Skin epidermis (tissue), 12 donors: ENCODE data around the gene ACSF3.

Experiments
- H3K27ac ChIP-seq, 21 experiments: fragments of 200-600 bp; sonication (generic) in 11 of 21; one replicate each; pipeline ENCODE4 v1.5.0; 2020; ENCODE audit warnings: mild to moderate bottlenecking in 3 of 21, inconsistent platforms in 2 of 21, moderate library complexity in 2 of 21
- H3K4me3 ChIP-seq, 7 experiments: fragments of 200-600 bp; sonication (generic) in 2 of 7; one replicate each; pipeline ENCODE4 v1.5.0; 2020; ENCODE audit warnings: inconsistent platforms in 2 of 7, mild to moderate bottlenecking in 2 of 7, moderate library complexity in 1 of 7

The ACSF3 gene

DNA sequence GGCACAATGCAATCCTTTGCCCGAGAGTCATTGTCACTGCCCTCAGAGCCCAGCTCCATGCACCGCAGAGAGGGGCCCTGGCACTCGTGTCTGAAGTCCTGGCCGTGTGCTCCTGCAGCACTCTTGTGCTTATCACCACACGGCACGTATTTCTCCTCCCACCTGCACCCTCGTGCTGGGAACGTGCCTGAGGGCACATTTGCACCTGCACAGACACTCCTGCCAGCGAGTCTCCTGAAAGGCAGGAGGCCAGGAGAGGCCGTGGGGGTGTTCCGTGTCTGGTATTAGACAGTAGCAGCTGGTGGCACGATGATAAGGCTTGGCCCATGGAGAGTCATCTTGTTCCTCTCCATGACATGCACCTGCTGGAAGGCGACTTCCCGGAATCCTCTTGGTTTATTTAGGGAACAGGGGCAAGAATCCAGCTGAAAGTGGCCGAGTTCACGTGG is 3.4 kb upstream of the ACSF3 start:
- no peak overlapping the region for H3K27ac ChIP-seq
- H3K4me3 ChIP-seq, result no peak overlapping the region

DNA sequence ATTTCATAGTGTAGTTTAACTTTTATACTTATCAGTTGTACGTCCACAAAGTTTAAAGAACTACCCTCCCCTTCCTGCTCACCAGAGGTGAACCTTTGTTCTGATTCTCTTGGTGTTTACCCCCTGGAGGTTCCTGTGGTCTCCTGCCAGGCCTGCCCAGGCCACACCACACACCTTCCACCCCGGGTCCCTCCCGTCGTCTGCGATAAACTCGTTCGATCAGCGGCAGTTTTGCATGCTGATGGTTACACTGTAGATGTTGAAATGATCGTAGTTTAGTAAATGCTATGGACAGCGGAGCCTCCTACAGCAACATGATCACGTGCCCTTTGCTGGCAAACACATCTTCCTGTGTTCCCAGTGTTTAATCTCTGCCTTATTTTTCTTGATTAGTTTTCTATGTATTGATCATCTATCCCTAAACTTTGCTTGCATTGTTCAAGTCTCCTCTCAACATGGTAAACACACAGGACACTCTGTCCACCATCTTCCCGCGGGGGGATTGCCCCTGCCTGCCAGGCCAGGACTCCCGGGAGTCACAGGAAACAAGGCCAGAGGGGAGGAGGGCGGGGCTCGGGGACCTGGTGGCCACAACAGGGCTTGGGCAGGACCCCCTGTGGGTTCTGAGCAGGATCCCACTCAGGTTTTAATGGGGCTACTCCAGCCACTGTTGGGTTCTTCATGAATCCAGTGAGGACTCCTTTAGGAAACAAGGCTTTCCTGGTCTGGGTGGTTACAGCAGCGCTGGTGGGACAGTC is 2.8 kb upstream of the ACSF3 start:
- Histone ChIP-seq H3K27ac (no peak overlapping the region), H3K4me3 (no peak overlapping the region)

DNA sequence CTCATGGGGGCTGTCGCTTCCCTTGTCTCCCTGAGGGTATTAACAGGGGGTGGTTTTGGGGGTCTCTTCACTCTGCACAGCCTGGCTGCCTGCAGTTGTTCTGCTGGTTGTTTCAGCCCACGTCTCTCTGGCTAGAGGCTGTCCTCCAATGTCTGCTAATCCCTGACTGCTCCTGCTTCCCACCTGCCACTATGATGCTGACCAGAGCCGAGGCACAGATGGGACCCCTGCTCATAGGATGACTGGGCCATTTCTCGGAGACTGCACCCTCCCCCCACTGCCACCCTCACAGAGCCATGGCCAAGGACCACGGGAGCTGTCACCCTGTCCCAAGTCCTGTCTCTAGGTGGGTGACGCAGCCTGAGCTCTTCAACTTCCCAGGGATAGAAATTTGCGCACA is 1.6 kb upstream of the ACSF3 start:
- H3K27ac ChIP-seq, result no peak overlapping the region

DNA sequence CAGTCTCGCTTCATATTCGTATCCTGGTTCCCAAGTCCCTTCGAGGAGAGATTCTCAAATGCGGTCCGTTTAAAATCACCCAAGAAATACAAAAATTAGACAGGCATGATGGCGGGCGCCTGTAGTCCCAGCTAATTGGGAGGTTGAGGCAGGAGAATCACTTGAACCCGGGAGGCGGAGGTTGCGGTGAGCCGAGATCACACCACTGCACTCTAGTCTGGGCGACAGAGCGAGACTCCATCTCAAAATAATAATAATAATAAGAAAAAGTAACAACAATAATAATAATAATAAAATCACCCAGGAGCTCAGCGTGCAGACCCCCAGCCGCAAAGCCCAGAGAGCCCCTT is 425 bp upstream of the ACSF3 start:
- peak overlapping the region; percentile 45 to 89 (median 79) for H3K27ac ChIP-seq
- peak overlapping the region; percentile 67 to 87 (median 81) for H3K4me3 ChIP-seq

More for the DNA sequence above, 1.6 kb upstream of the ACSF3 start:
- H3K4me3 ChIP-seq, result no peak overlapping the region

DNA sequence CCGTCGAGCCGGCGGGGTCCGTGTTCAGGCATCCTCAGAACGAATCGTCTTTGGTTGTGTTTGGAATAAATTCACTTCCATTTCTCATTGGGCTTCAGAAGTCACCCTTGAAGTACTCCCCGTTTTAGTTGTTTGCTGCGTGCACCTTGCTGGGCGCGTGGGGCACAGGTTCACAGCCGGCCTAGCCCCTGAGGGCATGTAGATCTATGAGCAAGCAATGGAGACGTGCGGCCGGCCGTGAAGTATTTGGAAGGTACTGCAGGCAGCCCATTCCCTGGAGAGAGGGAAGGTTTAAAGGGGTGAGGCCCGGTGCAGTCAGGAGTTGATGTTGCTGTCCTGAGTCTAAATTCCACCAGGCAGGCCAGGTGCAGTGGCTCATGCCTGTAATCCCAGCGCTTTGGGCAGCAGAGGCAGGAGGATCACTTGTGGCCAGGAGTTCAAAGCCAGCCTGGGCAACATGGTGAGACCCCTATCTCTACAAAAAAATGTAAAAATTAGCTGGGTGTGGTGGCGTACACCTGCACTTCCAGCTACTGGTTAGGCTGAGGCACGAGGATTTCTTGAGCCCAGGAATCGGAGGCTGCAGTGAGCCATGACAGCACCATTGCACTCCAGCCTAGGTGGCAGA is 714 bp downstream of the ACSF3 start:
- Histone ChIP-seq H3K4me3 (peak overlapping the region; percentile 67 to 87 (median 81)), H3K27ac (peak overlapping the region; percentile 25 to 89 (median 77))

DNA sequence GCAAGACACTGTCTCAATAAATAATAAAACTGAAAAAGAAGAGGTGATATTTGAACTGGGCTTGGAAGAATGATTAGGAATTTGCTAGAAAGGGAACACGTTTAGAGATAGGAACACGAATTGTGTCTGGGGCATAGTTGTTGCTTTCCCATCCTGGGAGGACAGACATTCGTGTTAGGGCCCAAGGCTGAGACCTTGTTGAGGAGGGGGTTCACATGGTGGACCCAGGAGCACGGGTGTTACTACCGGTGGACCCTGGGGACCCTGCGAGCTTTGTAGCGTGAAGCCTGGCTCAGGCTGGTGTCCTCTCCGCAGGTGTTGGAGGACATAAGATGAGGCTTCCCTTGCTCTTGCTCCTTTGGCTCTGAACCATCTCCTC is 1.2 kb downstream of the ACSF3 start:
- H3K27ac ChIP-seq, result peak overlapping the region in 1 of 21 experiments; percentile 89
- H3K4me3 ChIP-seq, result peak overlapping the region in 3 of 7 experiments; percentile 67 to 87 (median 87)

DNA sequence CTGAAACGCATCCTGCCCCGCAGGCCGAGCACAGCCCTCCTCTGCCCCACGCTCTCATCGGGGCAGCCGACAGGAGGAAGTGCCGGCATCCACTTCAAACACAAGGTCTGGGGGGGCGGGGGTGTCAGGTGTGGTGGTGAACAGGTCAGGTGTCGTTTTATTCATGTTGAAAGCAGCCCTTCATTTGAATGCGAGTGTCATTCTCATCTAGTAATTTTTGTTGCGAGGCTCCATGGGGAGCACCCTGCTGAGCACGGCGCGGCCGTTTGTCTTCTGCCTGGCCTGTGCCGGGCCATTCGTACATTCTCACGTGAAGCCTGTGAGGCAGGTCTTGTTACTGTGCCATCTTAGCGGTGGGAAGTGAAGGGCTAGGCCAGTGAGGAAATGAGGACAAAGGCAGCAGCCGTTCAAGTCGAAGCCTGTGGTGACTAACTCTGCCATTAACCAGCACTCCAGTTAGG is 1.9 kb downstream of the ACSF3 start:
- Histone ChIP-seq H3K27ac (peak overlapping the region in 1 of 21 experiments; percentile 29), H3K4me3 (no peak overlapping the region)

DNA sequence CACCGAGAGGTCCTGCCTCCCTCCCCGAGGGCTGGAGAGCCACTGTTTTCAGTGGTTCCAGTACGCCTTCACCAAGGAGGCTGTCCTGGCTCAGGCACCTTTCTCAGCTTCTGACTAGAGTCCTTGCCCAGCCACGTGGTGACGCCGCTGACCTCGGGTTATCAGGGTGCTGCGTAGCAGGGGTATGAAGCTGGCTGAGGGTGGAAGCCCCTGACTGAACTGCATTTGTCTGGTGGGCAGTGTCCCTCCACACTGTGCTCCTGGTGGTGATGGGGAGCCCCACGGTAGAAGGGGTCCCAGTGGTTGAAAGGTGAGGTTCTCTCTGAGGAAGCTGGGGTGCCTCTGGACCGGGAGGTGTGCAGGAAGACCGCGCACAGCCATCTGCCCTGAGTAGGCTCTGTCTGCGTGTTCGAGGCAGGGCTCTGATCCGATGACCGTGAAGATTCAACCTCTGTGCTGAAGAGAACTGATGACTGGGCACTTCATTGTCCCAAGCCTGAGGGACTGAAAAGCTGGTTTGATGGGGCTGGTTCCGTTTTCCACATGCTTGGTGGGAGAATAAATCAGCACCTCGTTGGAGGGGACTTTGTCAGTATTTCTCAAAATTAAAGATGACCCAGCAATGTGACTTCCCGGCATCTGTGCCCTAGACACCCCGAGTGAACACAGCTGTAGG is 2.5 kb downstream of the ACSF3 start:
- Histone ChIP-seq H3K27ac (peak overlapping the region in 1 of 21 experiments; percentile 29), H3K4me3 (no peak overlapping the region)

DNA sequence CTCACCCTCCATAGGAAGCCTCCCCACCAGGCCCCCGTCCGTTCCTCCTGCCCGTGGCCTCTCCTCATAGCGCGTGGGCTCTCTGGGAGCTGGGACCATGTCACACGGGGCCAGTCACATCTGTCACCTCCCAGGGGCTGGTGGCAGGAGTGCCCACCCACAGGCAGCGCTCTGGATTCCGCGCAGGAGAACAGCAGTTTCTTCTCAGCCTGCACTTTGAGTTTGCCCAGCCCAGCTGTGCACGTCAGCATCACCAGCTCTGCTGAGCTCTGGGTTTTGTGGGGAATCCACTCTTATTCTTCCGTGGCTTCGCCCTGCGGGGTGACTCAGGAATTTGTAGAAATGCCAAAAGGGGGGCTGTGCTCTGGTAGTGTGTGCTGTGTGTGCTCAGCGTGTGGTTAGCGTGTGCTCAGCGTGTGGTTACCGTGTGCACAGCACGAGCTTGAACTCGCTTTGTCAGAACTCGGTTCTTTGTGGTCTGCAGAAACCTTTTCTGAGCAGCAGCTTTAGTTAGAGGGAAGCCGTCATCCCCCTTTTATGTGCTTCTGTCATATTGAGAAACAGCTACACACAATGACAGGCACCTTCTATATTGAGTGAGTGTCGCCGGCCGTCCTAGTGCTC is 3.2 kb downstream of the ACSF3 start:
- Histone ChIP-seq H3K27ac (peak overlapping the region in 4 of 21 experiments; percentile 30 to 50 (median 44)), H3K4me3 (no peak overlapping the region)

DNA sequence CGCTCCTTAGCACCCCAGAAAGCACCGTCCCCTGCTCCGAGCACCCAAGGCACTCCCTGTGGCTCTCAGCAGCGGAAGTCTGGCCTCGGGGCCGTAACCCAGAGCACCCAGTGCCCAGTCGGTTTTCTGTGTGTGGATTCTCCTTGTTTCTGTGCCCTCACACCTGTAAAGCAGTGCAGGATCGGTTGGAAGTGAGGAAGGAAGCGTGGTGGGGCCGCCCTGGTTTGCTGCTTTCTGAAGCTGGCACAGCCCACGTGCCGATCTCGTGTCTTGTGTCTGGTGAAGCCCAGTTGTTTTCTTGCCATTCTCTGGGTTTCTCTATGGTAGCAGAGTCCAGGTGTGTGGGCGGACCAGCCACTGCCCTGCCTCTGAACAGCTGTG is 3.7 kb downstream of the ACSF3 start:
- Histone ChIP-seq H3K27ac (peak overlapping the region in 3 of 21 experiments; percentile 42 to 50 (median 46)), H3K4me3 (no peak overlapping the region)

DNA sequence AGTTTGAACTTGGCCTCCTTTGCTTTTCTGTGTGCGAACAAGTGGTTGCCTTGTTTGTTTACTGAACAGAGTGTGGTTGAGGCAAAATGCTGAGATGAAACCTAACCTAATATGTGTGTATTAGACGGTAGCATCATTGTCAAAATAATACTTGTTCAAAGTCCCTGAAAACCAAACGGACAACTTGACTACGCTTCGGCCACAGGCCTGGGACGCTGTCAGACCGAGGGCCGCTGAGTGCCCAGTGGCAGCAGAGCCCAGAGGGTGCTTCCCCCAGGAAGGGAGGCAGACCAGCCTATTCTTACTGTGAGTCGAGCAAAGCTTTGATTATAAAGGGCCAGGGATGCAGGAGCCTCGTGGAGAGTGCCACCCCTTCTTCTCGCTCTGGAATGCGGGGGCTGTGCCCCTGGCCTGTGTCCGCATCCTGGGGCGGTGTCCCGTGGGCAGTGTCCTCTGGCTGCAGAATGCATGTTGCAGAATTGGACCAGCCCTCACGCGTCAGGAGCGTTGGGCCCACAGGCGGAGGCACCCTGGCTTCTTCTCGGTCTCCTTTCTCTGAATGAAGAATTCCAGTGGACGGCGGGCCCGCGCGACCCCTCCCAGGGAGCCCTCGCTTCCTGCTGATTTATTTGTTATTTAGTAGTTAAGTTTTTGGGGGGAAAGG is 5.2 kb downstream of the ACSF3 start:
- H3K4me3 ChIP-seq, result no peak overlapping the region
- peak overlapping the region in 1 of 21 experiments; percentile 19 for H3K27ac ChIP-seq

DNA sequence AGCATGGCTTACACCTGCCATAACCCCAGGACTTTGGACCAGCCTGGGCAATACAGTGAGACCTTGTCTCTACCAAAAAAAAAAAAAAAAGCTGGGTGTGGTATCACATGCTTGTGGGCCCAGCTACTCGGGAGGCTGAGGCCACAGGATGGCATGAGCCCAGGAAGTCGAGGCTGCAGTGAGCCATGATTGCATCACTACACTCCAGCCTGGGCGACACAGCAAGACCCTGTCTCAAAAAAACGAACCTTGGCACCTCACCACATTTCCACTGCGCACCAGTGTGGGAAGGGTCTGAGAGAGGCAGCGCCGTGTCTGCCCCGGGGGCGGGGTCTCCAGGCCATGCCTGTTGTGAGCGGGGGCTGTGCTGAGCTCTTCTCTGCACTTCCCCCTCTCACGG is 6.3 kb downstream of the ACSF3 start:
- H3K27ac ChIP-seq, result no peak overlapping the region
- H3K4me3 ChIP-seq, result no peak overlapping the region

DNA sequence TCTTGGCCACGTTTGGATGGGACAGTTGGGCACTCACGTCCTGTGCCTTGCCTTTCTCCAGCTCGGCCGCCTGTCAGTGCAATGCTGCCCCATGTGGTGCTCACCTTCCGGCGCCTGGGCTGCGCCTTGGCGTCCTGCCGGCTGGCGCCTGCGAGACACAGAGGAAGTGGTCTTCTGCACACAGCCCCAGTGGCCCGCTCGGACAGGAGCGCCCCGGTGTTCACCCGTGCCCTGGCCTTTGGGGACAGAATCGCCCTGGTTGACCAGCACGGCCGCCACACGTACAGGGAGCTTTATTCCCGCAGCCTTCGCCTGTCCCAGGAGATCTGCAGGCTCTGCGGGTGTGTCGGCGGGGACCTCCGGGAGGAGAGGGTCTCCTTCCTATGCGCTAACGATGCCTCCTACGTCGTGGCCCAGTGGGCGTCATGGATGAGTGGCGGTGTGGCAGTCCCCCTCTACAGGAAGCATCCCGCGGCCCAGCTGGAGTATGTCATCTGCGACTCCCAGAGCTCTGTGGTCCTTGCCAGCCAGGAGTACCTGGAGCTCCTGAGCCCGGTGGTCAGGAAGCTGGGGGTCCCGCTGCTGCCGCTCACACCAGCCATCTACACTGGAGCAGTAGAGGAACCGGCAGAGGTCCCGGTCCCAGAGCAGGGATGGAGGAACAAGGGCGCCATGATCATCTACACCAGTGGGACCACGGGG is 7.1 kb downstream of the ACSF3 start:
- no peak overlapping the region for H3K4me3 ChIP-seq
- H3K27ac ChIP-seq, result no peak overlapping the region

DNA sequence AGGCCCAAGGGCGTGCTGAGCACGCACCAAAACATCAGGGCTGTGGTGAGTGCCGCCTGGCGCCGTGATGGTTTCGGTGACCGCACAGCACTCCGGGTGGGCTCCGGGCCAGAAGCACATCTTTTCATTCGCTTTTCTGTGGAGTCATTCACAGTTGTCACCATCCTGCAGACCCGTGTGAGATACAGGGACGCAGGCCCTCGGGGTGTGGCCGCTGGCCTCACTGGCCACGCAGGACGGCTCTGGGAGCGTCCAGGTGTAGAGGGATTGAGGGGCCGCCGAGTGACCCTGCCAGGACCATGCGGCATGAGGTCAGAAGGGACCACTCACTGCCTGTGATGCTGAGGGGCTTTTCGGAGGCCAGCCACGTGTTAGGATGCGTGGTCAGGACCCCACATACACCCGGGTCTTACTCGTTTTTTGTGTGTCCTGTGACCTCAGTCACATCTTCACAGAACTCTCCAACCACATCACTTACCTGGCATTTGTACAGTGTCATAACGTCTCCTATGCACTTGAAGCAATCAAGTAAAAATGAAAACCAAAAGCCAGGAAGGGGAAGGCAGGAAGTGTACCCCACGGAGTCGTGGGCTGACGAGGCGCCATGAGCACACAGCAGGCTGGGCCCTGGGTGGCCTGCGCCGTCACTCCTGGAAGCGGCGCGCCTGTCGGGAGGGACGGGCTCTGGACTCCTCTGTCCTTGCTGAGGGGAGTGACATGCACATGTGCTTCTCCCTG is 7.8 kb downstream of the ACSF3 start:
- H3K27ac ChIP-seq, result no peak overlapping the region
- H3K4me3 ChIP-seq, result no peak overlapping the region

DNA sequence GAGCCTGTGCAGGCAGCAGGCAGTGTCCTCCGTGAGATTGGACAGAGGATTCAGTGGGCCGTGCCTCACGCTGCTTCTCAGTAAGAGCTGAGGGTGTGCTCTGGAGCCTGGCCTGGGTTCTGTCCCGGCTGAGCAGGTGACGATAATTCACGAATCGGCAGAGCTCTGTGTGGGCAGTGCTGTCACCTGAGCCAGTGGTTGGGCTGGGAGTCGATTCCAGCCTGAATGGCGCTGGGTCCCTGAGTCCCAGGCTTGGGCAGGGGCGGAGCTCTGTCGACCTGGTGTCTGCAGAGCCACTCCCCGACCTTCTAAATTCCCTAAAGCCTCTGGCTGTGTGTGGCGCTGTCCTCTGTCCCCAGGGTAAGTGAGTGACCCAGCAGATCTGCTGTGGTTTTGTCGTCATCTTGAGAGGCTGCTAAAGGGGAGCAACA is 8.4 kb downstream of the ACSF3 start:
- Histone ChIP-seq H3K4me3 (no peak overlapping the region), H3K27ac (no peak overlapping the region)

DNA sequence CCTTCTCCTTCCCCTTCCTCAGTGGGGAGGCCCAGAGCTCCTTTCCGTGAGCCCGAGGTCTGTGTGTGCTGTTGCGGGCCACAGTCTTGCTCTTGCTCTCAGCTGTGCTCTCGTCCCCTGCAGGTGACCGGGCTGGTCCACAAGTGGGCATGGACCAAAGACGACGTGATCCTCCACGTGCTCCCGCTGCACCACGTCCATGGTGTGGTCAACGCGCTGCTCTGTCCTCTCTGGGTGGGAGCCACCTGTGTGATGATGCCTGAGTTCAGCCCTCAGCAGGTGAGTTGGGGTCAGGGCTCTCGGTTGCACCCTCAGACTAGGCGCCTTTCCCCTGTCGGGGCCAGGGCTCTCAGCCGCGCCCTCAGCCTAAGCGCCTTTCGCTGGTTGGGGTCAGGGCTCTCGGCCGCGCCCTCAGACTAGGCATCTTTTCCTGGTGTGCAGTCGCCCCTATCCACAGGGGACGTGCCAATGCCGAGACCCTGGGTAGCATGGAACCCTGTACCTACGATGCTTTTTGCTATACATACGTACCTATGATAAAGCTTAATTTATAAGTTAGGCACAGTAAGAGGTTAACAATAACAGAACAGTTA is 8.9 kb downstream of the ACSF3 start:
- Histone ChIP-seq H3K27ac (no peak overlapping the region), H3K4me3 (no peak overlapping the region)

DNA sequence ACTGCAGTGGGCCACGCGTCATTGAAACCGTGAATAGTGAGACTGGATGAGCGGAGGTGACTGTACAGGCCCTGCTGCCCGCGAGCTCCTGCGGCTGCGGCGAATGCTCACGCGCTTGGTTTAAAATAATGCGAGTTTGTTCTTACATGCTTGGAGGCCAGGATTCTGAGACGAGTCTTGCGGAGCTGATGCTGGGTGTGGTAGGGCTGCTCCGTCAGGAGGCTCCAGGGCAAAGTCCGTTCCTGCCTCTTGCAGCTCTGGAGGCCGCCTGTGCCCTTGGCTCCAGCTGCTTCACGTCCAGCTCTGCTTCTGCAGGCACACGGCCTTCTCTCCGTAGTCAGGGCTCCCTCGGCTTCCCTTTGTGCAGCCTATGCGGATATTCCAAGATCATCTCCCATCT is 9.5 kb downstream of the ACSF3 start:
- Histone ChIP-seq H3K27ac (no peak overlapping the region), H3K4me3 (no peak overlapping the region)

DNA sequence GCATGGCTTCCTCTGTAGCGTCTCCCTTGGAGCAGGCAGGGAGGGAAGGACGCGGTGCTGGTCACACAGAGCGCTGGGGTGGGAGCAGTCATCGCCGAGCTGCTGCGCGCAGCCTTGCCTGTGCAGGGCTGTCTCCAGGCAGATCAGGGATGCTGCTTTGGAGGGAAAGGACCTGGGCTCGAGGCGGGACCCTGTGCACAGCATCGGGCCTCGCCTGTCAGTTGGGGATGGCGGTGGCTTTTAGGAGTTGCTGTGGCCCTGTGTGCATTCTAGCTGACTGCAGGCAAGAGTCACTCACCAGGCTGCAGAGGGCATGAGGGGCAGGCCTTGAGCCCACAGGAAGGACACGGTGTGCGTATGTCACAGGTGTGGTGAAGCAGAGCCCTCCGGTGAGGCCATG is 10.1 kb downstream of the ACSF3 start:
- no peak overlapping the region for H3K27ac ChIP-seq

More for the DNA sequence above, 10.1 kb downstream of the ACSF3 start:
- no peak overlapping the region for H3K4me3 ChIP-seq
